HG02571 (cell line): Measurements from ENCODE around the gene RGL1.
"Not testable (repeated sequence)": the region's sequence is repeated elsewhere in the genome, so short reads cannot be mapped to it uniquely, and the experiment has no call there.

Source experiments
- ATAC-seq: cut with Tn5 transposase; IDR thresholded peaks from one replicate; pipeline ENCODE4 v1.9.1; 2021; ENCODE audit warnings: mild to moderate bottlenecking, moderate library complexity; ENCODE audit not compliant: unreplicated experiment

The RGL1 gene

DNA sequence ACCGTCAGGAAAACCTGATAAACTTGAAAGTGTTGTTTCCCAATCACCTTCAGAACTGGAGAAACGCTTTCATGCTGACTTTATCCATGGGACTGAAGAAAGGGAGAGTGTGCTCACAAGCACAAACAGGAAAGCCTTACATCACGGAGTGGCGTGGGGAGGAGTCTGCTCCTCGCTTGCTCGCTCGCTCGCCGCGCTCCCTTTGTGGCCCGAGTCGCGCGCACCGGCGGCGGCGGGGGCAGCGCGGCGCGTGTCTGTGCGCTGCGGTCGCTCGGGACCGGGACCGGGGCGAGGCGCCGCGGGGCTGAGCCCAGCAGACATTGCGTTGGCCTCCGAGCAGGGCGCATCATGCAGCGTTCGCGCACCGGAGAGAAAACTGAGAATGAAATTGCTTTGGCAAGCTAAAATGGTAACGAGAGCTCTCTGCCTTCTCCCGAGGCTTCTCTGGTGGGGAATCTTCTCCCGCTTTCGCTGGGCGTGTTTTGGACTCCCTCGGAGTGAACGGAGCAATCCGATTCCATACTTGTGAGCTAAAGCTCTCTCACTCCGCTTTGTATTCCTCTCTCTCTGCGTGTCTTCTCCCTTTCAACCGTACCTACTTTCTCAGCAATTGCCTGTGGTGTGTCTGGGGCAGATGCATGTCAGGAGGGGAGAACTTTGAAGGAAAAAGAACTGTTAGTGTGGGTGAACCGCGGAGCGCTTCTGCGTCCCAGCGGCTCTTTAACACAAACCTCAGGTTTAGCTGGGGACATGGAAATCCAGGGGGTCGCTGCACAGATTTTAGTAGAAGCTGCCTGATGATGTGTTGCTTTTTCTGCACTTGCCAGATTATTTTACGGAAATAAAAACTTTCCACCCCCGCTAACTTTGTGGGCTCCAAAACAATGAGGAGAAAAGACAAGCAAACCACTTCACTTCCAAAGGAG is at the start of gene RGL1:
RGL1 (plus strand) TSS at position 205 of the 926 bp plus-strand sequence; CDS start at position 383, 178 bp downstream.
- peak; percentile 59 for ATAC-seq

DNA sequence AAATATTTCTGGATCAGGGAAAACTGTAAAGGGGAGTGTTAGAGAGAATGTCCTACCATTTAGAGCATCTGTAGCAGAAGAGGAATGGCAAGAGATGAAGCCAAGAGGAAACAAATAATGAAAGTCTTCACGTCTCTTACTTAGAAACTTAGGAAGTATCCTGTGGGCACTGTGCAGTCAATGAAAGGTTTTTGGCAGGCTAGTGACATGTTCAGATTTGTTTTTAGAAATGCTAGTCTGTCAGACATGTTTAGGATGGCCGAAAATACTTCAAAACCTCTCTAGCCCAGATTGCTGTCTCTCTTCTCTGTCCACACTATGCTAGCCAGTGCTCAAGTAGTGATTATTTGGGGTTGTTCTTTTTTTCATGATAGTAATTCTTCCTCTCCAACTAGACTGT is 48.6 kb upstream of the RGL1 start:
- ATAC-seq = no peak

- no peak for ATAC-seq
Measured at GRCh38 chr1:183757061-183757460, 47.9 kb upstream of the RGL1 start.

GRCh38 chr1:183758913-183759312 is 46.0 kb upstream of the RGL1 start:
- ATAC-seq = no peak

DNA sequence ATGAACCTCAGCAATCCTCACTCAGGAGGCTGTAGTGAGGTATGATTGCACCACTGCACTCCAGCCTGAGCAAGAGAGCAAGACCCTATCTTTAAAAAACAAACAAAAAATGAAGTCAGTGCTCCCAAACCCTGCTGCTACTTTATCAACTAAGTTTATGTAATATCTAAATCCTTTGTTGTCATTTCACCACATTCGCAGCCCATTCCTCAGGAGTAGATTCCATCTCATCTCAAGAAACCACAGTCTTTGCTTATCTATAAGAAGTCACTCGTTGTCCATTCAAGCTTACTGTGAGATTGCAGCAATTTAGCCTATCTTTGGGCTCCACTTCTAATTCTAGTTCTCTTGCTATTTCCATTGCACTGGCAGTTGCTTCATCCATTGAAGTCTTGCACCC is 44.3 kb upstream of the RGL1 start:
- ATAC-seq = no peak

DNA sequence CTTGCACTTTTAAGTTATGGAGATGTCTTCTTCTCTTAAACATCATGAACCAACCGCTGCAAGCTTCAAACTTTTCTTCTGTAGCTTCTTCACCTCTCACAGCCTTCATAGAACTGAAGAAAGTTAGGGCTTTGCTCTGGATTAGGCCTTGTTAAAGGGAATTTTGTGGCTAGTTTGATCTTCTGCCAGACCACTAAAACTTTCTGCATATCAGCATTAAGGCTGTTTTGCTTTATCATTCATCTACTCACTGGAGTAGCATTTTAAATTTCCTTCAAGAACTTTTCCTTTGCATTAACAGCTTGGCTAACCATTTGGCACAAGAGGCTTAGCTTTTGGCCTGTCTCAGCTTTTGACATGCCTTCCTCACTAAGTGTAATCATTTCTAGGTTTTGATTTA is 43.0 kb upstream of the RGL1 start:
- ATAC-seq = no peak

DNA sequence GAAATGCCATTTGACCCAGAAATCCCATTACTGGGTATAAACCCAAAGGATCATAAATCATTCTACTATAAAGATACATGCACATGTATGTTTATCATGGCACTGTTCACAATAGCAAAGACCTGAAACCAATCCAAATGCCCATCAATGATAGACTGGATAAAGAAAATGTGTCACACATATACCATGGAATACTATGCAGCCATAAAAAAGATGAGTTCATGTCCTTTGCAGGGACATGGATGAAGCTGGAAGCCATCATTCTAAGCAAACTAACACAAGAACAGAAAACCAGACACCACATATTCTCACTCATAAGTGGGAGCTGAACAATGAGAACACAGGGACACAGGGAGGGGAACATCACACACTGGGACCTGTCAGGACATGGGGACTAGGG is 42.1 kb upstream of the RGL1 start:
- not testable (repeated sequence) for ATAC-seq

GRCh38 chr1:183764981-183765380 is 39.9 kb upstream of the RGL1 start:
- ATAC-seq = no peak

DNA sequence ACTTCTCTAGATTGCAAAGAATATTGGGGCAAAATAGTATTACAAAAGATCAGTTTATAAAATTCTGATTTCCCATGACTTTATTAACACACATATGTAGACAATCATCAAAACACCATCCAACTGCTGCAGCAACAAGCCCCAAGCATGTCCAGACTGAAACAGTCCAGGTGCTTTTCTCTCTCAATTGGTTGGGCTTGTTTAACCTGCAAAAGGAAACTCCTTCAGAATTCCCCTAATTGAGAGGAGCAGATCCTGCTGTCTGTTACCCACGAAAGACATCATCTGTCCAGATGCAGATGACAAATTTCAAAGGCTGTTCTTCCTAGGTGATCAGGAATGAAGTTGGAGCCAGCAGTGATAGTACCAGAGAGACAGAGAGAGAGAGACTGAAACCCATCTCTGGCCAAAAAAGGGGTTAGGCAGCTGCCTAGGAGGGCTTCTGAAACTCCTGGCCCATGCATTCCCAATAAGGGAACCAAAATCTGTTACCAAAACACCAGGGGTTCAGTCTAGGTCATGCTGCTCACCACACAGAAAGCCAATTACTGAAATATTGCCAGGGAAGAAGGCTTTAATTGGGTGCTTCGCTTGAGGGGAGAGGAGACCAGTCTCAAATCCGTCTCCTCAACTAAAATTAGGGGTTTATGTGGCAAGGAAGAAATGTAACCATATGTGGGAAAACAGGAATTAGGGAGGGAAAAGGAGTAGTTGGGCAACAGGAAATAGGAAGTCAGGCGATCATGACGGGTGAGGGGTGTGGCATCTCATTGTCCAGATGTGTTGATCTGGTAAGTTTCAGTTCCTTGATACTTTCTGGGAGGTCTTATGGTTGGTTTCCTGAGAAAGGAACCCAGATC is 34.7 kb upstream of the RGL1 start:
- no peak for ATAC-seq

DNA sequence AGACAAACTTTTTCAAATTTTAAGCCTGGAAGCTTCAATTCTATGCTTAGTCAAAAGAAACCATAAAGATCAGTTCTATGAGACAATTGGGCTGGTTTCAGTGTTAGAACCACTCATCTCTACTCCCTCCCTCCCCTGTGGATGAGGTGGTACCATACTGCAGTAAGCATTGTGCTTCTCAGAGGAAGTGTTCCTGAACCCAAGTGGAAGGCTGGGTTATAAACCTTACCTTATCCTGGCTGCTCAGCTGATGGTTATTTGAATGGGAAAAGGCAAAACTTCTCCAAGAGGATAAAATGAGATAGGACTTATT is 34.1 kb upstream of the RGL1 start:
- no peak for ATAC-seq

- no peak for ATAC-seq
Measured at GRCh38 chr1:183773482-183774274, 31.2 kb upstream of the RGL1 start.

- ATAC-seq = no peak
Measured at GRCh38 chr1:183774938-183775337, 30.0 kb upstream of the RGL1 start.

- no peak for ATAC-seq
Measured at GRCh38 chr1:183776731-183777130, 28.2 kb upstream of the RGL1 start.

DNA sequence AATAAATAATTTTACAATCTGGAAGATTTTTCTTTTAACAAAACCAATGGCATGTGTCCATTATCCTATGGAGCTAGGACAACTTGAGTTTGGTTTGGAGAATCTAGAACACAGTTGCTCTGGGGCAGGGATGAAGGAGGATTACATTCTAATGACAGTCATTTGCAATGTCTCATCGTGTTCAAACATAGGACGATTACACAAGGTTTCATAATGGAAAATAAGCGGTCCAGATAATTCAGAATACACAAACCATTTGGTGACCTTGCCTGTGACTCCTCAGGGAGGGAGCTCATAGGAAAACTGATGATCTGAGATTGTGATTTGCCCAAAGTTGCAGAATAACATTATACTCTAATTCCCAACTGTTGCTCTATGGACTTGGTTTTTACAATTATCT is 27.6 kb upstream of the RGL1 start:
- ATAC-seq = no peak

DNA sequence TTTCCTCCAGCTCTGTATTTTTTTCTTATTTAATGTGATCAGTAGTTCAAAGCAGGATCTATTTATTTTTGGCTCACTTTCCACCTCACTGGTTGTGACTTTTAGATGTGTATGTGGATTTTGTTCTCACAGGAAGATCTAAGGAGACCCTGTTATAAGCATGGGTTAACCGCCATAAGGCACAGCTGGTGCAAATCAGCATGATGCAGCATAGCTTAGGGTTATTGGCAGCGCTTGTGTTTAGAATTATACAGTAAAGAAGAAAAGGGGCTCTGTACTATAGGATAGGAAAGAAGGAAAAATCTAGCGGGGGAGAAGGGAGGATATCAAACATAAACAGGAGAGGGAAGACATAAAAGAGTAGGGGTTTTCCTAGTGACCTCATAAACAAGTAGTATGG is 26.9 kb upstream of the RGL1 start:
- no peak for ATAC-seq

DNA sequence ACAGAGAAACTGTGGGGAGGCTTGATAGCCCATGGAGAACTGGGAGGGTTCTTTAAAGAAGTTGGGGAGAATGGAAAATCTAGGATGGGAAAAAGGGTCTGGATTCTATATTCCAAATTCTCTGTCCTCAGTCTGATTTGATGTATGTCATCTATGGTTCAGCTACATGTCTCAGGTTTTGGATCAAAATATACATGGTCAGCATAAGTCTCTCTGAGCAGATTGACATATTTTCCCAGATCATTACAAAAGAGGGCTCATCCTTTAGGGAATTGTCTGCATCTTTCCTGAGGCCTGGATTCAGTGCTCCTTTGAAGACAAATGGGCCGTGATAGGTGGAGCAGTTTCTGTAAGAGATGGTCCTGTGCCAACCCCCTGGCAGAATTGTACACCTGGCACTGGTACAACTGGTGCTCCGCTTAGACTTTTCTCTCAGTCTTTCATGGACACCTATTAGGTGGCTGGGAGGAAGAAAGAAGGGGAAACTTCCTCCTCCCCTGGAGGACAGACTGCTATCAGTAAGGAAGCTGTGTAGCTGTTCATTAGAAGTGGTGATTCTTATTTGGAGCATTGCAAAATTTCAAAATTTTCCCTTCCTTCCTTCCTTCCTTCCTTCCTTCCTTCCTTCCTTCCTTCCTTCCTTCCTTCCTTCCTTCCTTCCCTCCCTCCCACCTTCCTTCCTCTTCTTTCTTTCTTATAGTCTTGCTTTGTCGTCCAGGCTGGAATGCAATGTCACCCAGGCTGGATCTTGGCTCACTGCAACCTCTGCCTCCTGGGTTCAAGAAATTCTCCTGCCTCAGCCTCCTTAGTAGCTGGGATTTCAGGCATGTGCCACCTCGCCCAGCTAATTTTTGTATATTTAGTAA is 26.1 kb upstream of the RGL1 start:
- ATAC-seq = no peak

DNA sequence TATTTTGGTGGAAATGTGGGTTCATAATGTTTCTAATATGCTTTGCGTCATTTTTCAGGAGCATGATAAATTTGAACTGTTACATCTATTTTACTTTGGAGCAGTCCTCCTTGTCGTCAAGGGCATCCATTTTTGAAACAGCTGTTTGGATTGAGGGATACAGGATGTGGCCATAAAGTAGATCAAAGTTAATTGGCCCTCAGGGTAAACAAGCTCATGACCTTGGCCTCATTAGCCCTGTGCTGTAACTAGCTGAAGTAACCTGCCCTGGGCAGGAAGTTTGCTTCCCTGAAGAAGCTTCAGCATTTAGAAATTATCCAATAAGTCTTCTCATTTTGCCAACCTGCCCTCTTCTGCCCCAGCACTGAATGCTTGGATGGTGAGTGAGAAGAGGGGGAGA is 24.8 kb upstream of the RGL1 start:
- no peak for ATAC-seq

GRCh38 chr1:183780757-183781156 is 24.2 kb upstream of the RGL1 start:
- no peak for ATAC-seq

GRCh38 chr1:183783342-183783741 is 21.6 kb upstream of the RGL1 start:
- ATAC-seq = no peak
